Measurements from ENCODE around the gene TFDP1.
"Not testable (repeated sequence)": the region's sequence is repeated elsewhere in the genome, so short reads cannot be mapped to it uniquely, and the experiment has no call there.

The TFDP1 gene

GRCh38 chr13:113594066-113594821 lies 9.7 kb downstream of the TFDP1 start:
- not testable (repeated sequence) for H3K27ac ChIP-seq, H3K4me3 ChIP-seq

- no peak overlapping the region for H3K27ac ChIP-seq
- no peak overlapping the region for H3K4me3 ChIP-seq
These were observed 10.6 kb downstream of the TFDP1 start for GRCh38 chr13:113595131-113595530.

- no peak overlapping the region for H3K27ac ChIP-seq
- no peak overlapping the region for H3K4me3 ChIP-seq
These were observed 12.0 kb downstream of the TFDP1 start for GRCh38 chr13:113596321-113597200.

- Histone ChIP-seq H3K27ac (no peak overlapping the region), H3K4me3 (no peak overlapping the region)
These were observed 13.0 kb downstream of the TFDP1 start for GRCh38 chr13:113597391-113598080.

- Histone ChIP-seq H3K27ac (no peak overlapping the region), H3K4me3 (no peak overlapping the region)
These were observed 13.5 kb downstream of the TFDP1 start for GRCh38 chr13:113598081-113598410.

- no peak overlapping the region for H3K4me3 ChIP-seq
These were observed 13.9 kb downstream of the TFDP1 start for GRCh38 chr13:113598481-113598880.

GRCh38 chr13:113599391-113599790 lies 14.8 kb downstream of the TFDP1 start:
- Histone ChIP-seq H3K27ac (no peak overlapping the region), H3K4me3 (no peak overlapping the region)

More at GRCh38 chr13:113598481-113598880, 13.9 kb downstream of the TFDP1 start:
- H3K27ac ChIP-seq = no peak overlapping the region

GRCh38 chr13:113601166-113602070 lies 16.9 kb downstream of the TFDP1 start:
- H3K27ac ChIP-seq = no peak overlapping the region
- H3K4me3 ChIP-seq = no peak overlapping the region

- no peak overlapping the region for H3K27ac ChIP-seq
These were observed 17.9 kb downstream of the TFDP1 start for GRCh38 chr13:113602291-113602988.

GRCh38 chr13:113603116-113603710 lies 18.7 kb downstream of the TFDP1 start:
- no peak overlapping the region for H3K27ac ChIP-seq
- H3K4me3 ChIP-seq = no peak overlapping the region

More at GRCh38 chr13:113602291-113602988, 17.9 kb downstream of the TFDP1 start:
- H3K4me3 ChIP-seq = no peak overlapping the region

- Histone ChIP-seq H3K27ac (no peak overlapping the region), H3K4me3 (no peak overlapping the region)
These were observed 19.6 kb downstream of the TFDP1 start for GRCh38 chr13:113604186-113604585.

- Histone ChIP-seq H3K27ac (no peak overlapping the region), H3K4me3 (no peak overlapping the region)
These were observed 20.9 kb downstream of the TFDP1 start for GRCh38 chr13:113605461-113605860.

- no peak overlapping the region for H3K27ac ChIP-seq
- H3K4me3 ChIP-seq = no peak overlapping the region
These were observed 21.4 kb downstream of the TFDP1 start for GRCh38 chr13:113605866-113606438.

GRCh38 chr13:113607056-113607888 lies 22.7 kb downstream of the TFDP1 start:
- H3K27ac ChIP-seq = peak overlapping the region in 2 of 21 experiments; percentile 38 to 47

GRCh38 chr13:113607889-113608635 lies 23.5 kb downstream of the TFDP1 start:
- Histone ChIP-seq H3K4me3 (no peak overlapping the region), H3K27ac (peak overlapping the region in 2 of 21 experiments; percentile 8 to 47)

More at GRCh38 chr13:113607056-113607888, 22.7 kb downstream of the TFDP1 start:
- no peak overlapping the region for H3K4me3 ChIP-seq

- H3K27ac ChIP-seq = no peak overlapping the region
- no peak overlapping the region for H3K4me3 ChIP-seq
These were observed 24.5 kb downstream of the TFDP1 start for GRCh38 chr13:113608967-113609533.
